ENCODE results near the gene LEPROT.

Gene LEPROT

DNA sequence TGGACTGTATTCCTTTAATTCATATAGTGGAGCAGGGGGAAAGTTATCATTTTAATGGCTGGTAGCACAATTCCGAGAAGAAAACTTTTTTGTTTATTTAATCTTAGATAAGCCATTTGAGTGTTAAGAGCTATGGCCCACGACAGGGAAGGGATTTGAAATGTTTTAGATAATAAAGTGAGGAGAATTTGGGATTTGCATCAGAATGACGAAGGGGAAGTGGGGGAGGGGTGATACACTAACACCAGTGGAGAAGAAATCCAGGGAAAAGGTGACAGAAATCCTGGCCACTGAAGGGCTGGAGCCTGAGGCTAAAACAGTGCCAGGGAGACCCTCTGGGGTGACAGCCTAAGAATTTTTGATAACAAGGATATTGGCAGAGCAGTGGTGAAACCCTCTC, 21.0 kb downstream of the LEPROT start:
- Histone ChIP-seq H3F3A (ENCODE audit: insufficient read depth, low read length) (no peaks in the 10 kb centered on the region), H3K4me3 (ENCODE audit: low read depth, low read length, poor library complexity, severe bottlenecking) (no peak overlapping the region), H3K36me3 (ENCODE audit: insufficient read depth, low read length) (no peaks in the 10 kb centered on the region), H4K20me1 (ENCODE audit: insufficient read depth, low read length) (no peaks in the 10 kb centered on the region), H3K9me2 (ENCODE audit: low read depth, low read length) (no peaks in the 10 kb centered on the region), H3K79me2 (ENCODE audit: insufficient read depth, low read length) (no peaks in the 10 kb centered on the region), H3K9ac (ENCODE audit: low read length) (no peak overlapping the region), H2AFZ (ENCODE audit: low read length) (no peak overlapping the region), H3K9me3 (ENCODE audit: low read length) (no peaks in the 10 kb centered on the region), H3K27ac (ENCODE audit: low read depth, low read length, poor library complexity, severe bottlenecking) (no peak overlapping the region), H3K4me1 (ENCODE audit: insufficient read depth, low read length, severe bottlenecking) (no peaks in the 10 kb centered on the region), H3K27me3 (ENCODE audit: insufficient read depth, low read length) (no peaks in the 10 kb centered on the region), H3K4me2 (ENCODE audit: low read length) (no peak overlapping the region)
- TF ChIP-seq, protein P1, sequence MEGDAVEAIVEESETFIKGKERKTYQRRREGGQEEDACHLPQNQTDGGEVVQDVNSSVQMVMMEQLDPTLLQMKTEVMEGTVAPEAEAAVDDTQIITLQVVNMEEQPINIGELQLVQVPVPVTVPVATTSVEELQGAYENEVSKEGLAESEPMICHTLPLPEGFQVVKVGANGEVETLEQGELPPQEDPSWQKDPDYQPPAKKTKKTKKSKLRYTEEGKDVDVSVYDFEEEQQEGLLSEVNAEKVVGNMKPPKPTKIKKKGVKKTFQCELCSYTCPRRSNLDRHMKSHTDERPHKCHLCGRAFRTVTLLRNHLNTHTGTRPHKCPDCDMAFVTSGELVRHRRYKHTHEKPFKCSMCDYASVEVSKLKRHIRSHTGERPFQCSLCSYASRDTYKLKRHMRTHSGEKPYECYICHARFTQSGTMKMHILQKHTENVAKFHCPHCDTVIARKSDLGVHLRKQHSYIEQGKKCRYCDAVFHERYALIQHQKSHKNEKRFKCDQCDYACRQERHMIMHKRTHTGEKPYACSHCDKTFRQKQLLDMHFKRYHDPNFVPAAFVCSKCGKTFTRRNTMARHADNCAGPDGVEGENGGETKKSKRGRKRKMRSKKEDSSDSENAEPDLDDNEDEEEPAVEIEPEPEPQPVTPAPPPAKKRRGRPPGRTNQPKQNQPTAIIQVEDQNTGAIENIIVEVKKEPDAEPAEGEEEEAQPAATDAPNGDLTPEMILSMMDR (IDR thresholded peaks at IDR 0.05; ENCODE audit: low read length) = no peak
- no peak for TF ChIP-seq EZH2 (IDR thresholded peaks at IDR 0.05; ENCODE audit: borderline replicate concordance, low read length)

DNA sequence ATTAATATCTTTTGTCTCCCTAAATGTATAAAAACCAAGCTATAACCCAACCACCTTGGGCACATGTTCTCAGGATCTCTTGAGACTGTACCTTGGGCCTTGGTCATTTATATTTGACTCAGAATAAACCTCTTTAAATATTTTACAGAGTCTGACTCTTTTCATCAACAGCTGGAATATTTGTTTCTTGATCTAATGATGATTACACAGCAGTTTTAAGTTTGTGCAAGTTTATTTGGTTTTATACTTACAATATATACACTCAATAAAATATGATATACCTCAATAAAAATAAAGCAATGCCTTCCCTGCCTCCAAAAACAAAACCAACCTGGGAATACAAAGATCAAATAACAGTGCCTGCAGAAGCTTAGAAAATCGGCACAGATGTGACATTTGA, 22.0 kb downstream of the LEPROT start:
- no peaks in the 10 kb centered on the region for H4K20me1 ChIP-seq (ENCODE audit: insufficient read depth, low read length)
- no peaks in the 10 kb centered on the region for H3K79me2 ChIP-seq (ENCODE audit: insufficient read depth, low read length)
- no peak overlapping the region for H3K9ac ChIP-seq (ENCODE audit: low read length)
- TF ChIP-seq EZH2 (IDR thresholded peaks at IDR 0.05; ENCODE audit: borderline replicate concordance, low read length) = no peak
- TF ChIP-seq, protein P1 (IDR thresholded peaks at IDR 0.05; ENCODE audit: low read length) = no peak
- H3F3A ChIP-seq (ENCODE audit: insufficient read depth, low read length) = no peaks in the 10 kb centered on the region
- H3K9me2 ChIP-seq (ENCODE audit: low read depth, low read length) = no peaks in the 10 kb centered on the region
- no peak overlapping the region for H2AFZ ChIP-seq (ENCODE audit: low read length)
- no peaks in the 10 kb centered on the region for H3K9me3 ChIP-seq (ENCODE audit: low read length)
- no peak overlapping the region for H3K4me2 ChIP-seq (ENCODE audit: low read length)
- no peak overlapping the region for H3K27ac ChIP-seq (ENCODE audit: low read depth, low read length, poor library complexity, severe bottlenecking)
- H3K36me3 ChIP-seq (ENCODE audit: insufficient read depth, low read length) = no peaks in the 10 kb centered on the region
- H3K4me3 ChIP-seq (ENCODE audit: low read depth, low read length, poor library complexity, severe bottlenecking) = no peak overlapping the region
- no peaks in the 10 kb centered on the region for H3K27me3 ChIP-seq (ENCODE audit: insufficient read depth, low read length)
- no peaks in the 10 kb centered on the region for H3K4me1 ChIP-seq (ENCODE audit: insufficient read depth, low read length, severe bottlenecking)

DNA sequence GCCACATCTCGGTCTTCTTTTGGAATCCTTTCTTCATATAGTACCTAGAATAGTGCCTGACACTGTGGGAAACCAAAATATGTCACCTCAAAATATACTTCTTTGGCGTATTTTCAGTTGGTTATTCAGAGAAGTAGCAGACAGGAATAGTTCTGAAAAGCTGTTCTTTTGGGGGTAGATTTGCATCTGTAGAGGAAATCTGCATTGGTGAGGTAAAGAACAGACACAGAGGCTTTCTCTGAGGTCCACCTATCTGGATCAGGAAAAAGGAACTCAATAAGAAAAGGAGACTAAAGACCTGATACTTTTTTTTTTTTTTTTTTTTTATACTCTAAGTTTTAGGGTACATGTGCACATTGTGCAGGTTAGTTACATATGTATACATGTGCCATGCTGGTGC, 23.2 kb downstream of the LEPROT start:
- TF ChIP-seq, protein P1 (IDR thresholded peaks at IDR 0.05; ENCODE audit: low read length) = no peak
- no peak for TF ChIP-seq EZH2 (IDR thresholded peaks at IDR 0.05; ENCODE audit: borderline replicate concordance, low read length)
- Histone ChIP-seq H3K4me2 (ENCODE audit: low read length) (no peak overlapping the region), H3K27ac (ENCODE audit: low read depth, low read length, poor library complexity, severe bottlenecking) (no peak overlapping the region)

More for the DNA sequence above, 23.2 kb downstream of the LEPROT start:
- H3K9me3 ChIP-seq (ENCODE audit: low read length) = no peaks in the 10 kb centered on the region
- H3K4me1 ChIP-seq (ENCODE audit: insufficient read depth, low read length, severe bottlenecking) = no peaks in the 10 kb centered on the region
- H3K4me3 ChIP-seq (ENCODE audit: low read depth, low read length, poor library complexity, severe bottlenecking) = no peak overlapping the region
- H3K36me3 ChIP-seq (ENCODE audit: insufficient read depth, low read length) = no peaks in the 10 kb centered on the region
- no peaks in the 10 kb centered on the region for H3F3A ChIP-seq (ENCODE audit: insufficient read depth, low read length)
- H3K9ac ChIP-seq (ENCODE audit: low read length) = no peak overlapping the region
- no peak overlapping the region for H2AFZ ChIP-seq (ENCODE audit: low read length)
- no peaks in the 10 kb centered on the region for H3K27me3 ChIP-seq (ENCODE audit: insufficient read depth, low read length)
- no peaks in the 10 kb centered on the region for H3K9me2 ChIP-seq (ENCODE audit: low read depth, low read length)
- H3K79me2 ChIP-seq (ENCODE audit: insufficient read depth, low read length) = no peaks in the 10 kb centered on the region
- no peaks in the 10 kb centered on the region for H4K20me1 ChIP-seq (ENCODE audit: insufficient read depth, low read length)
